HepG2 (cell line): ENCODE measurements around the gene SUSD6. TPM values are rescaled to one million over a fixed set of nuclear protein-coding genes. Genes with fewer than 3 reads are reported as not detected.

Experiments
- E2F1 ChIP-seq: sonication (generic); formaldehyde crosslinking; IDR thresholded peaks from 2 replicates; pipeline ENCODE4 v1.5.0; 2020; ENCODE audit warnings: missing genetic modification reagents
- GPN1 ChIP-seq: sonication (generic); formaldehyde crosslinking; IDR thresholded peaks from 2 replicates; pipeline ENCODE4 v1.5.1; 2020; ENCODE audit warnings: missing genetic modification reagents, borderline replicate concordance
- HMGXB4 ChIP-seq, 2 experiments: sonication (generic) in 1 of 2; formaldehyde crosslinking in 1 of 2; IDR thresholded peaks; 2 replicates each; pipeline versions ENCODE4 v1.4.0 to v1.6.1; 2018 to 2020; ENCODE audit warnings: missing genetic modification reagents in 2 of 2, borderline replicate concordance in 1 of 2, low read depth in 1 of 2, mild to moderate bottlenecking in 1 of 2, missing biosample characterization in 1 of 2
- POLR2G ChIP-seq: fragments of 200-400 bp; formaldehyde crosslinking; IDR thresholded peaks from 2 replicates; pipeline ENCODE4 v1.6.1; 2018; ENCODE audit warnings: mild to moderate bottlenecking, low read depth, low read length, moderate library complexity
- TCF7L2 ChIP-seq: IDR thresholded peaks from 2 replicates; pipeline ENCODE4 v1.6.1; 2011; ENCODE audit warnings: mild to moderate bottlenecking, low read depth, low read length, moderate library complexity
- ZNF256 ChIP-seq: sonication (generic); formaldehyde crosslinking; conservative IDR thresholded peaks from 2 replicates; pipeline ENCODE4 v1.4.0; 2020; ENCODE audit warnings: missing genetic modification reagents
- ZNF446 ChIP-seq: sonication (generic); formaldehyde crosslinking; IDR thresholded peaks from 2 replicates; pipeline ENCODE4 v1.5.0; 2020; ENCODE audit warnings: mild to moderate bottlenecking, missing genetic modification reagents
- ZNF605 ChIP-seq: sonication (generic); formaldehyde crosslinking; IDR thresholded peaks from 2 replicates; pipeline ENCODE4 v1.8.0; 2022; ENCODE audit warnings: mild to moderate bottlenecking, missing genetic modification reagents
- ZNF619 ChIP-seq: sonication (generic); formaldehyde crosslinking; IDR thresholded peaks from 2 replicates; pipeline ENCODE4 v1.4.0; 2020; ENCODE audit warnings: mild to moderate bottlenecking, missing genetic modification reagents
- ZNF674 ChIP-seq: sonication (generic); formaldehyde crosslinking; IDR thresholded peaks from 2 replicates; pipeline ENCODE4 v1.5.0; 2020; ENCODE audit warnings: low read depth, mild to moderate bottlenecking, missing genetic modification reagents
- polyA plus RNA-seq, 8 experiments: library from polyadenylated mRNA; depleted of rRNA in 3 of 8; stranded (reverse) in 7 of 8; unstranded in 1 of 8; fragments of >200 nt; fragmentation: Illumina TruSeq in 4 of 8; extraction: Trizol in 4 of 8; gene quantifications; 2 replicates each; pipeline versions ENCODE4 v1.2.1 to v1.2.3, GENCODE V29; 2011 to 2016; ENCODE audit warnings: low read depth in 4 of 8, missing spikeins in 1 of 8, mixed read lengths in 1 of 8; ENCODE audit not compliant: insufficient read depth in 1 of 8
- total RNA-seq, 5 experiments: library from RNA; depleted of rRNA; stranded (reverse); fragments of >200 nt; fragmentation: Illumina TruSeq; extraction: Trizol; gene quantifications; 2 replicates each; pipeline ENCODE4 v1.2.3, GENCODE V29; 2016; ENCODE audit warnings: low read depth in 1 of 5
- TF ChIP-seq, protein P1 (sequence below): sonication (generic); formaldehyde crosslinking; IDR thresholded peaks from 2 replicates; pipeline ENCODE4 v1.5.0; 2020; ENCODE audit warnings: mild to moderate bottlenecking, missing genetic modification reagents, borderline replicate concordance
- TF ChIP-seq, protein P2 (sequence below): sonication (generic); formaldehyde crosslinking; IDR thresholded peaks from 2 replicates; pipeline ENCODE4 v1.5.1; 2020; ENCODE audit warnings: mild to moderate bottlenecking, missing genetic modification reagents
- TF ChIP-seq, protein P3 (sequence below): IDR thresholded peaks from 2 replicates; pipeline ENCODE4 v1.6.1; 2016; ENCODE audit warnings: low read depth, missing genetic modification reagents, missing compliant biosample characterization

SUSD6 gene
- total and polyA plus RNA-seq, 2 of the 13 experiments (the other 11 are each of a cell fraction or from before 2014, with no cell fraction given) = 7.2 to 7.4 TPM

DNA sequence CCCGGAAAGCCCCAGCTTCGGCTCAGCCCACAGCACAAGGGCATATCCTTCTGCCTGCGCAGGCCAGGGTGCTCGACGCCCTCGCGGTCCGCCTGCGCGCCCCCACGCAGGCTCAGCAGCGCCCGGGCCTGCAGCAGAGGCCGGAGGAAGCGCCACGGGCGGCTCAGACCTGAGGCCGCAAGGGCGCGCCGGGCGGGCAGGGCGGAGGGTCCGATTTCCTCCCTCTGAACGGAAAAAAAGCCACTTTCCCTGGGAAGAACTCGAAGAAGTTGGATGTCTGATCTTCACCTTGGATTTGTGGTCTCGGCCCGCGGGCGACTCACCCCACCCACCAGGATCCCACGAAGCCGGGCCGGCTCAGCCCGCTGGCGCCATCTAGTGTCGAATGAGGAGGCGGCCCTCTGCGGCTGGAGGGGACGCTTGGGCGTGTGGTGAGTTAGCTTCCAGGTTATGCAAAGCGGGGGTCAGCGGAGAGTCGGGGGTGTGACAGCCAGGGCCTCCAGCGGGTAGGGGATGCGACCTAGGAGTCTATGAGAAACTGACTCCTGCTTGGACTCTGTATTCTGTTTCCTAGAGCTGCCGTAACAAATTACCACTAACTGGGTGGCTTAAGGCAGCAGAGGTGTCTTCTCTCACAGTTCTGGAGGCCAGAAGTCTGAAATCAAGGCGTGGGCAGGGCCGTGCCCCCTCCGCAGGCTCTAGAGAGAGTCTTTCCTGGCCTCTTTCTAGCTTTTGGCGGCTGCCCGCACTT, 115.5 kb downstream of the SUSD6 start (continued):
- TF ChIP-seq, protein P1, sequence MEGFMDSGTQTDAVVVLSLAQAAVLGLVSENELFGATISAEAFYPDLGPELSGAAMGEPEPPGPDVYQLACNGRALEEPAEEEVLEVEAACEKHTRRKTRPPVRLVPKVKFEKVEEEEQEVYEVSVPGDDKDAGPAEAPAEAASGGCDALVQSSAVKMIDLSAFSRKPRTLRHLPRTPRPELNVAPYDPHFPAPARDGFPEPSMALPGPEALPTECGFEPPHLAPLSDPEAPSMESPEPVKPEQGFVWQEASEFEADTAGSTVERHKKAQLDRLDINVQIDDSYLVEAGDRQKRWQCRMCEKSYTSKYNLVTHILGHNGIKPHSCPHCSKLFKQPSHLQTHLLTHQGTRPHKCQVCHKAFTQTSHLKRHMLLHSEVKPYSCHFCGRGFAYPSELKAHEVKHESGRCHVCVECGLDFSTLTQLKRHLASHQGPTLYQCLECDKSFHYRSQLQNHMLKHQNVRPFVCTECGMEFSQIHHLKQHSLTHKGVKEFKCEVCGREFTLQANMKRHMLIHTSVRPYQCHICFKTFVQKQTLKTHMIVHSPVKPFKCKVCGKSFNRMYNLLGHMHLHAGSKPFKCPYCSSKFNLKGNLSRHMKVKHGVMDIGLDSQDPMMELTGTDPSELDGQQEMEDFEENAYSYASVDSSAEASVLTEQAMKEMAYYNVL = no peak
- no peak for TF ChIP-seq ZNF446 (CRISPR knock-in tag)
- TF ChIP-seq HMGXB4 (CRISPR knock-in tag; IDR thresholded peaks at IDR 0.05; ENCODE audit: borderline replicate concordance in 1 of 2, low read depth in 1 of 2) = peak; percentile 71 to 80; a peak in 3 of 4 replicates
- TF ChIP-seq, protein P2, sequence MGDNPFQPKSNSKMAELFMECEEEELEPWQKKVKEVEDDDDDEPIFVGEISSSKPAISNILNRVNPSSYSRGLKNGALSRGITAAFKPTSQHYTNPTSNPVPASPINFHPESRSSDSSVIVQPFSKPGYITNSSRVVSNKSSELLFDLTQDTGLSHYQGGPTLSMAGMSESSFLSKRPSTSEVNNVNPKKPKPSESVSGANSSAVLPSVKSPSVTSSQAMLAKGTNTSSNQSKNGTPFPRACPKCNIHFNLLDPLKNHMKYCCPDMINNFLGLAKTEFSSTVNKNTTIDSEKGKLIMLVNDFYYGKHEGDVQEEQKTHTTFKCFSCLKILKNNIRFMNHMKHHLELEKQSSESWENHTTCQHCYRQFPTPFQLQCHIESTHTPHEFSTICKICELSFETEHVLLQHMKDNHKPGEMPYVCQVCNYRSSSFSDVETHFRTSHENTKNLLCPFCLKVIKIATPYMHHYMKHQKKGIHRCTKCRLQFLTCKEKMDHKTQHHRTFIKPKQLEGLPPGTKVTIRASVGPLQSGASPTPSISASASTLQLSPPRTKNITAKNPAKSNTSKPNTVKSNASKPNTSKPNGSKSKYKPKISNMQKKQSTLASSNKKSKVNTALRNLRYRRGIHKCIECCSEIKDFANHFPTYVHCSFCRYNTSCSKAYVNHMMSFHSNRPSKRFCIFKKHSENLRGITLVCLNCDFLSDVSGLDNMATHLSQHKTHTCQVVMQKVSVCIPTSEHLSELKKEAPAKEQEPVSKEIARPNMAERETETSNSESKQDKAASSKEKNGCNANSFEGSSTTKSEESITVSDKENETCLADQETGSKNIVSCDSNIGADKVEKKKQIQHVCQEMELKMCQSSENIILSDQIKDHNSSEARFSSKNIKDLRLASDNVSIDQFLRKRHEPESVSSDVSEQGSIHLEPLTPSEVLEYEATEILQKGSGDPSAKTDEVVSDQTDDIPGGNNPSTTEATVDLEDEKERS (CRISPR knock-in tag) = no peak
- TF ChIP-seq, protein P3, sequence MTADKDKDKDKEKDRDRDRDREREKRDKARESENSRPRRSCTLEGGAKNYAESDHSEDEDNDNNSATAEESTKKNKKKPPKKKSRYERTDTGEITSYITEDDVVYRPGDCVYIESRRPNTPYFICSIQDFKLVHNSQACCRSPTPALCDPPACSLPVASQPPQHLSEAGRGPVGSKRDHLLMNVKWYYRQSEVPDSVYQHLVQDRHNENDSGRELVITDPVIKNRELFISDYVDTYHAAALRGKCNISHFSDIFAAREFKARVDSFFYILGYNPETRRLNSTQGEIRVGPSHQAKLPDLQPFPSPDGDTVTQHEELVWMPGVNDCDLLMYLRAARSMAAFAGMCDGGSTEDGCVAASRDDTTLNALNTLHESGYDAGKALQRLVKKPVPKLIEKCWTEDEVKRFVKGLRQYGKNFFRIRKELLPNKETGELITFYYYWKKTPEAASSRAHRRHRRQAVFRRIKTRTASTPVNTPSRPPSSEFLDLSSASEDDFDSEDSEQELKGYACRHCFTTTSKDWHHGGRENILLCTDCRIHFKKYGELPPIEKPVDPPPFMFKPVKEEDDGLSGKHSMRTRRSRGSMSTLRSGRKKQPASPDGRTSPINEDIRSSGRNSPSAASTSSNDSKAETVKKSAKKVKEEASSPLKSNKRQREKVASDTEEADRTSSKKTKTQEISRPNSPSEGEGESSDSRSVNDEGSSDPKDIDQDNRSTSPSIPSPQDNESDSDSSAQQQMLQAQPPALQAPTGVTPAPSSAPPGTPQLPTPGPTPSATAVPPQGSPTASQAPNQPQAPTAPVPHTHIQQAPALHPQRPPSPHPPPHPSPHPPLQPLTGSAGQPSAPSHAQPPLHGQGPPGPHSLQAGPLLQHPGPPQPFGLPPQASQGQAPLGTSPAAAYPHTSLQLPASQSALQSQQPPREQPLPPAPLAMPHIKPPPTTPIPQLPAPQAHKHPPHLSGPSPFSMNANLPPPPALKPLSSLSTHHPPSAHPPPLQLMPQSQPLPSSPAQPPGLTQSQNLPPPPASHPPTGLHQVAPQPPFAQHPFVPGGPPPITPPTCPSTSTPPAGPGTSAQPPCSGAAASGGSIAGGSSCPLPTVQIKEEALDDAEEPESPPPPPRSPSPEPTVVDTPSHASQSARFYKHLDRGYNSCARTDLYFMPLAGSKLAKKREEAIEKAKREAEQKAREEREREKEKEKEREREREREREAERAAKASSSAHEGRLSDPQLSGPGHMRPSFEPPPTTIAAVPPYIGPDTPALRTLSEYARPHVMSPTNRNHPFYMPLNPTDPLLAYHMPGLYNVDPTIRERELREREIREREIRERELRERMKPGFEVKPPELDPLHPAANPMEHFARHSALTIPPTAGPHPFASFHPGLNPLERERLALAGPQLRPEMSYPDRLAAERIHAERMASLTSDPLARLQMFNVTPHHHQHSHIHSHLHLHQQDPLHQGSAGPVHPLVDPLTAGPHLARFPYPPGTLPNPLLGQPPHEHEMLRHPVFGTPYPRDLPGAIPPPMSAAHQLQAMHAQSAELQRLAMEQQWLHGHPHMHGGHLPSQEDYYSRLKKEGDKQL (CRISPR knock-in tag) = no peak
- 0 out of 2 replicates have a peak, but pooled peaks have one; percentile 35 for TF ChIP-seq ZNF605 (CRISPR knock-in tag)
- TF ChIP-seq ZNF619 (CRISPR knock-in tag) = 0 out of 2 replicates have a peak, but pooled peaks have one; percentile 33
- TF ChIP-seq ZNF256 (CRISPR knock-in tag) = no peak
- TF ChIP-seq ZNF674 (CRISPR knock-in tag) = no peak
- TF ChIP-seq POLR2G = no peak
- TF ChIP-seq TCF7L2 = no peak
- TF ChIP-seq GPN1 (CRISPR knock-in tag) = no peak
- no peak for TF ChIP-seq E2F1 (CRISPR knock-in tag)
